ENCODE data around the gene IL17RE.
"Not testable (repeated sequence)": the region's sequence is repeated elsewhere in the genome, so short reads cannot be mapped to it uniquely, and the experiment has no call there.

The IL17RE gene

DNA sequence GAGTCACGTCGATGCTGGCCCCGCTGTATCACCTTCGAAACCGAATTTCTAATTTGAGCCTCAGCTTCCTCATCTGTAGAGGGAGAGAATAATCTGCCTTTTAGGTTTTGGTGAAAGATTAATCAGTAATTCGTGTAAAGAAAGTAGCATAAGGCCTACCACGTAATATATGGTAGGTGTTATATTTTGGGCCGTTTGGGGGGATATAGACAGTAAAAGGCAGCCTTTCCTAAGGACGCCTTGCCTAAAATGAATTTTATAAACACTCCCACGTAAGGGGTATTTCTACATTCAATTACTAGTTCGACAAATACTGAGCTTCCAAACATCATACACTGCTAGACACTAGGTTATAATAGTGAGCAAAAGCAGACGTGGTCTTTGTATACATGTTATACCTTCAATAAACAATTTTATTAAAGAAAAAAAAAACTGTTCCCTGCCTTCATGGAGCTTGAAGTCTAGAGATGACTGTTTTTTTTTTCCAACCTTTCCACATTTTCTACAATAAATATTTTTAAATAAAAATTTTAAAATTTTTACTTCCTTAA lies 11.5 kb upstream of the IL17RE start:
- Histone ChIP-seq H3K4me3 (replicated peaks; ENCODE audit: insufficient read depth, low read length) (peak overlapping the region; percentile 84), H3K27me3 (ENCODE audit: insufficient read depth, poor library complexity, severe bottlenecking) (no peaks in the 10 kb centered on the region), H3K27ac (replicated peaks) (peak overlapping the region; percentile 96)
- TF ChIP-seq SPI1 (IDR thresholded peaks at IDR 0.05; ENCODE audit: borderline replicate concordance, low read depth), result no peak
- no peak for TF ChIP-seq GABPA (IDR thresholded peaks at IDR 0.05; ENCODE audit: low read depth)
- TF ChIP-seq, protein P1, sequence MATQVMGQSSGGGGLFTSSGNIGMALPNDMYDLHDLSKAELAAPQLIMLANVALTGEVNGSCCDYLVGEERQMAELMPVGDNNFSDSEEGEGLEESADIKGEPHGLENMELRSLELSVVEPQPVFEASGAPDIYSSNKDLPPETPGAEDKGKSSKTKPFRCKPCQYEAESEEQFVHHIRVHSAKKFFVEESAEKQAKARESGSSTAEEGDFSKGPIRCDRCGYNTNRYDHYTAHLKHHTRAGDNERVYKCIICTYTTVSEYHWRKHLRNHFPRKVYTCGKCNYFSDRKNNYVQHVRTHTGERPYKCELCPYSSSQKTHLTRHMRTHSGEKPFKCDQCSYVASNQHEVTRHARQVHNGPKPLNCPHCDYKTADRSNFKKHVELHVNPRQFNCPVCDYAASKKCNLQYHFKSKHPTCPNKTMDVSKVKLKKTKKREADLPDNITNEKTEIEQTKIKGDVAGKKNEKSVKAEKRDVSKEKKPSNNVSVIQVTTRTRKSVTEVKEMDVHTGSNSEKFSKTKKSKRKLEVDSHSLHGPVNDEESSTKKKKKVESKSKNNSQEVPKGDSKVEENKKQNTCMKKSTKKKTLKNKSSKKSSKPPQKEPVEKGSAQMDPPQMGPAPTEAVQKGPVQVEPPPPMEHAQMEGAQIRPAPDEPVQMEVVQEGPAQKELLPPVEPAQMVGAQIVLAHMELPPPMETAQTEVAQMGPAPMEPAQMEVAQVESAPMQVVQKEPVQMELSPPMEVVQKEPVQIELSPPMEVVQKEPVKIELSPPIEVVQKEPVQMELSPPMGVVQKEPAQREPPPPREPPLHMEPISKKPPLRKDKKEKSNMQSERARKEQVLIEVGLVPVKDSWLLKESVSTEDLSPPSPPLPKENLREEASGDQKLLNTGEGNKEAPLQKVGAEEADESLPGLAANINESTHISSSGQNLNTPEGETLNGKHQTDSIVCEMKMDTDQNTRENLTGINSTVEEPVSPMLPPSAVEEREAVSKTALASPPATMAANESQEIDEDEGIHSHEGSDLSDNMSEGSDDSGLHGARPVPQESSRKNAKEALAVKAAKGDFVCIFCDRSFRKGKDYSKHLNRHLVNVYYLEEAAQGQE (IDR thresholded peaks at IDR 0.05; ENCODE audit: insufficient replicate concordance, low read depth), result no peak
- TF ChIP-seq, protein P2, sequence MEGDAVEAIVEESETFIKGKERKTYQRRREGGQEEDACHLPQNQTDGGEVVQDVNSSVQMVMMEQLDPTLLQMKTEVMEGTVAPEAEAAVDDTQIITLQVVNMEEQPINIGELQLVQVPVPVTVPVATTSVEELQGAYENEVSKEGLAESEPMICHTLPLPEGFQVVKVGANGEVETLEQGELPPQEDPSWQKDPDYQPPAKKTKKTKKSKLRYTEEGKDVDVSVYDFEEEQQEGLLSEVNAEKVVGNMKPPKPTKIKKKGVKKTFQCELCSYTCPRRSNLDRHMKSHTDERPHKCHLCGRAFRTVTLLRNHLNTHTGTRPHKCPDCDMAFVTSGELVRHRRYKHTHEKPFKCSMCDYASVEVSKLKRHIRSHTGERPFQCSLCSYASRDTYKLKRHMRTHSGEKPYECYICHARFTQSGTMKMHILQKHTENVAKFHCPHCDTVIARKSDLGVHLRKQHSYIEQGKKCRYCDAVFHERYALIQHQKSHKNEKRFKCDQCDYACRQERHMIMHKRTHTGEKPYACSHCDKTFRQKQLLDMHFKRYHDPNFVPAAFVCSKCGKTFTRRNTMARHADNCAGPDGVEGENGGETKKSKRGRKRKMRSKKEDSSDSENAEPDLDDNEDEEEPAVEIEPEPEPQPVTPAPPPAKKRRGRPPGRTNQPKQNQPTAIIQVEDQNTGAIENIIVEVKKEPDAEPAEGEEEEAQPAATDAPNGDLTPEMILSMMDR (IDR thresholded peaks at IDR 0.05; ENCODE audit: insufficient read depth, low read length), result no peak
- no peak for TF ChIP-seq POLR2AphosphoS5 (IDR thresholded peaks at IDR 0.05; ENCODE audit: low read depth)
- DNase-seq (ENCODE audit: low read depth in 1 of 2, low spot score in 1 of 2), result no peak

GRCh38 chr3:9893739-9894138 lies 8.9 kb upstream of the IL17RE start:
- H3K27ac ChIP-seq (replicated peaks), result no peak overlapping the region
- no peak overlapping the region for H3K4me3 ChIP-seq (replicated peaks; ENCODE audit: insufficient read depth, low read length)
- no peak for DNase-seq (ENCODE audit: low read depth in 1 of 2, low spot score in 1 of 2)
- TF ChIP-seq GABPA (IDR thresholded peaks at IDR 0.05; ENCODE audit: low read depth) (no peak), SPI1 (IDR thresholded peaks at IDR 0.05; ENCODE audit: borderline replicate concordance, low read depth) (no peak), POLR2AphosphoS5 (IDR thresholded peaks at IDR 0.05; ENCODE audit: low read depth) (no peak)
- TF ChIP-seq, protein P1 (IDR thresholded peaks at IDR 0.05; ENCODE audit: insufficient replicate concordance, low read depth), result no peak
- H3K27me3 ChIP-seq (ENCODE audit: insufficient read depth, poor library complexity, severe bottlenecking), result no peaks in the 10 kb centered on the region

DNA sequence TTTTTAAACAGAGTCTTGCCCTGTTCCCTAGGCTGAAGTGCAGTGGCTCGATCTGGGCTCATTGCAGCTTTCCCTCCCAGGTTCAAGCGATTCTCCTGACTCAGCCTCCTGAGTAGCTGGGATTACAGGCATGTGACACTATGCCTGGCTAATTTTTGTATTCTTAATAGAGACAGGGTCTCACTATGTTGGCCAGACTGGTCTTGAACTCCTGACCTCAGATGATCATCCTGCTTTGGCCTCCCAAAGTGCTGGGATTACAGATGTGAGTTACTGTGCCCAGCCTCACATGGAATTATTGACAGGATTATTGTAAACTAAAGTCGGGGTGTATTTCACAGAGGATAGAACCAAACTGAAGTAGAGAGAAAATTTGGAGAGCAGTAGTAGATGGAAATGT lies 6.9 kb upstream of the IL17RE start:
- not testable (repeated sequence) for DNase-seq (ENCODE audit: low read depth in 1 of 2, low spot score in 1 of 2); H3K27me3 ChIP-seq (ENCODE audit: insufficient read depth, poor library complexity, severe bottlenecking); H3K4me3 ChIP-seq (replicated peaks; ENCODE audit: insufficient read depth, low read length); H3K27ac ChIP-seq (replicated peaks)

- H3K4me3 ChIP-seq (replicated peaks; ENCODE audit: insufficient read depth, low read length); DNase-seq (ENCODE audit: low read depth in 1 of 2, low spot score in 1 of 2); H3K27me3 ChIP-seq (ENCODE audit: insufficient read depth, poor library complexity, severe bottlenecking): not testable (repeated sequence)
- peak overlapping the region; percentile 16; the same call in 1 of the 2 replicates for H3K27ac ChIP-seq (replicated peaks)
Observed at GRCh38 chr3:9896755-9897407, 5.8 kb upstream of the IL17RE start.

DNA sequence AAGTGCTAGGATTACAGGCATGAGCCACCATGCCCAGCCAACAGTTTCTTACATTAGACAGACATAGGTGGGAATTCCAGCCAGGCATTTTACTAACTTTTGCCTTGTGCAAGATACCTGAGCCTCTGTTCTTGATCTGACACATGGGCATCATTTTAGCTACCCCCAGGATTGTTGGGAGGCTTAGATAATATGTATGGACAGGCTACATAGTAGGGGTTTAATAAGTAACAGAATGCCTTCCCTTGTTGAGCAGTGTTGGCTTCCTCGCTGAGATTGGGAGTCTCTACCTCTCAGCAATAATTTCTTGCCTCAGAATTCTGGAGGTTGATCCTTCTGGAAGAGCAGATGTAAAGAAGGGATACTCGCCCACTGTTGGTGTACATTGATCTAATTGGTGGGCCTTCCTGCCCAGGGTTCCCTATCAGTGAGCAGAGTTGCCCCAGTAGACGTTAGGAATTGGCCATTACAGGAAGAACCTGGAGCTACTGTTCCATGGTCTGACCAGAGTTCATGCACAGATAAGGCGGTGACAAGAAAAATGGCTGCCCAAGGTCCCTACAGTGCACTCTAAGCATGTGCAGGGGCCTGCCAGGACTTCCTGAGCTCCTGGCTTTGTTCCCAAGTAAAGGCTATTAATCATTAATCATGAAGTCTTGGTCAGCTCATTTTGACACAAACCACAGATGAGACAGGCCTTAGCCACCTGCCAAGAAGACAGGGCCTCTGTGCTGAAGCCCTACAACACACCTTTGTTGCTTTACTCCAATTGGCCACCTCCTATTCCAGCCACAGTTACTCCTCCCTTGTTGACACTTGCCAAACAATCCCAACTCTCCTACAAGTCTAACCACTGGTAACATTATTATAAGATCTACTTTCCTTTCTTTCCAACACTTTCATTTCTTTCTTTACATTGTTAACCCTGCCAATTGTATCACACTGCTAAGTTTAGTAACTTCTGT lies 5.0 kb upstream of the IL17RE start:
- no peaks in the 10 kb centered on the region for H3K27me3 ChIP-seq (ENCODE audit: insufficient read depth, poor library complexity, severe bottlenecking)
- DNase-seq (ENCODE audit: low read depth in 1 of 2, low spot score in 1 of 2), result no peak
- no peak overlapping the region for H3K4me3 ChIP-seq (replicated peaks; ENCODE audit: insufficient read depth, low read length)
- TF ChIP-seq GABPA (IDR thresholded peaks at IDR 0.05; ENCODE audit: low read depth) (no peak), POLR2AphosphoS5 (IDR thresholded peaks at IDR 0.05; ENCODE audit: low read depth) (no peak), SPI1 (IDR thresholded peaks at IDR 0.05; ENCODE audit: borderline replicate concordance, low read depth) (no peak)
- TF ChIP-seq, protein P2 (IDR thresholded peaks at IDR 0.05; ENCODE audit: insufficient read depth, low read length), result no peak
- TF ChIP-seq, protein P1 (IDR thresholded peaks at IDR 0.05; ENCODE audit: insufficient replicate concordance, low read depth), result no peak
- no peak overlapping the region; the same call in 1 of the 2 replicates for H3K27ac ChIP-seq (replicated peaks)

Data from HL-60 (cell line).